H1 (cell line): ENCODE data around the gene GPR15LG. TPM values are rescaled to one million over a fixed set of nuclear protein-coding genes. Genes with fewer than 3 reads are reported as not detected.
A peak's percentile ranks its signal among the peaks of the same experiment; 100 is the strongest.

Source experiments
- CTCF ChIA-PET: fragments of 300-600 bp; sonication (Branson Sonifier 250); formaldehyde crosslinking; loops from one replicate; lab custom pipeline; 2021; ENCODE audit not compliant: partially characterized antibody; lab: Charles Lee
- POLR2A ChIA-PET: fragments of 300-600 bp; sonication (Branson Sonifier 250); formaldehyde crosslinking; loops from one replicate; lab custom pipeline; 2021; ENCODE audit warnings: inconsistent platforms; ENCODE audit not compliant: partially characterized antibody; lab: Charles Lee
- DNase-seq, 2 experiments: peaks; one replicate each; pipeline versions ENCODE4 v3.0.0 to v3.0.0-alpha.2; 2010 to 2022; ENCODE audit warnings: low spot score in 2 of 2, low read depth in 1 of 2, mixed read lengths in 1 of 2
- FAIRE-seq: peaks from 2 replicates; lab custom pipeline; 2011; peaks lifted over from hg19 to GRCh38; lab: Jason Lieb, UNC
- H2AFZ ChIP-seq: 2 replicates; pipeline ENCODE4 v1.8.1; 2012; ENCODE audit warnings: low read length, inconsistent platforms
- H2AK5ac ChIP-seq: 2 replicates; pipeline ENCODE4 v1.6.1; 2013; ENCODE audit warnings: low read depth, low read length
- H2BK120ac ChIP-seq: replicated peaks from 2 replicates; pipeline ENCODE3; 2013; ENCODE audit warnings: low read depth, low read length, inconsistent platforms
- H2BK12ac ChIP-seq: 2 replicates; pipeline ENCODE4 v1.6.1; 2013; ENCODE audit warnings: low read depth, low read length
- H2BK15ac ChIP-seq: 2 replicates; pipeline ENCODE4 v1.6.1; 2013; ENCODE audit warnings: low read length
- H2BK20ac ChIP-seq: 2 replicates; pipeline ENCODE4 v1.6.1; 2013; ENCODE audit warnings: low read length
- H2BK5ac ChIP-seq: 2 replicates; pipeline ENCODE4 v1.6.1; 2013; ENCODE audit warnings: low read depth, low read length
- H3K14ac ChIP-seq: 2 replicates; pipeline ENCODE4 v1.6.1; 2013; ENCODE audit warnings: inconsistent platforms; ENCODE audit not compliant: insufficient read length
- H3K18ac ChIP-seq: 2 replicates; pipeline ENCODE4 v1.6.1; 2013; ENCODE audit warnings: low read length; ENCODE audit errors: extremely low read depth
- H3K23ac ChIP-seq: 2 replicates; pipeline ENCODE4 v1.6.1; 2013; ENCODE audit warnings: inconsistent platforms; ENCODE audit not compliant: insufficient read length
- H3K23me2 ChIP-seq: 2 replicates; pipeline ENCODE4 v1.6.1; 2013; ENCODE audit warnings: low read depth, low read length
- H3K27ac ChIP-seq: 2 replicates; pipeline ENCODE4 v1.6.1; 2011; ENCODE audit warnings: low read depth, low read length, inconsistent platforms
- H3K27me3 ChIP-seq, 4 experiments: replicated peaks in 1 of 4; 1 replicate in 1 of 4; 2 replicates in 3 of 4; pipeline versions ENCODE4 v1.6.1 to v1.8.1; 2011 to 2013; ENCODE audit warnings: low read length in 3 of 4, mild to moderate bottlenecking in 3 of 4, inconsistent platforms in 2 of 4, mixed read lengths in 2 of 4, moderate library complexity in 1 of 4; ENCODE audit not compliant: control insufficient read depth in 3 of 4, insufficient read depth in 3 of 4; ENCODE audit errors: extremely low read depth in 1 of 4
- H3K36me3 ChIP-seq, 4 experiments: 2 replicates each; pipeline versions ENCODE4 v1.6.1 to v1.8.1; 2011 to 2013; ENCODE audit warnings: mild to moderate bottlenecking in 4 of 4, low read length in 3 of 4, moderate library complexity in 2 of 4, control low read depth in 1 of 4, inconsistent platforms in 1 of 4; ENCODE audit not compliant: insufficient read depth in 4 of 4, control insufficient read depth in 2 of 4
- H3K4ac ChIP-seq: replicated peaks from 2 replicates; pipeline ENCODE3; 2013; ENCODE audit warnings: low read length, low read depth, mixed read lengths, inconsistent platforms; ENCODE audit not compliant: insufficient read length
- H3K4me1 ChIP-seq, 4 experiments: replicated peaks in 1 of 4; 1 replicate in 1 of 4; 2 replicates in 3 of 4; pipeline versions ENCODE4 v1.6.1 to v1.8.1; 2011 to 2013; ENCODE audit warnings: low read length in 3 of 4, inconsistent platforms in 2 of 4, mixed read lengths in 1 of 4; ENCODE audit not compliant: insufficient read depth in 4 of 4, control insufficient read depth in 3 of 4
- H3K4me2 ChIP-seq, 2 experiments: 2 replicates each; pipeline versions ENCODE4 v1.6.1 to v1.8.1; 2011 to 2013; ENCODE audit warnings: low read depth in 2 of 2, low read length in 2 of 2, control low read depth in 1 of 2, inconsistent platforms in 1 of 2, mild to moderate bottlenecking in 1 of 2; ENCODE audit not compliant: insufficient read depth in 1 of 2
- H3K4me3 ChIP-seq, 4 experiments: fragments of 200-600, 300-600 bp in 1 of 4; sonication (generic), shearing (Covaris generic), sonication (Bioruptor Twin) in 1 of 4; 2 replicates each; pipeline versions ENCODE4 v1.5.1 to v1.8.1; 2011 to 2016; ENCODE audit warnings: low read length in 4 of 4, low read depth in 3 of 4, control low read depth in 2 of 4, inconsistent platforms in 2 of 4, mild to moderate bottlenecking in 2 of 4, mixed read lengths in 1 of 4, moderate library complexity in 1 of 4; ENCODE audit not compliant: insufficient read depth in 2 of 4; ENCODE audit errors: extremely low read depth in 1 of 4
- H3K56ac ChIP-seq: replicated peaks from 2 replicates; pipeline ENCODE3; 2013; ENCODE audit warnings: low read depth, mild to moderate bottlenecking, mixed read lengths, low read length, inconsistent platforms; ENCODE audit not compliant: insufficient read length
- H3K79me1 ChIP-seq: 2 replicates; pipeline ENCODE4 v1.6.1; 2013; ENCODE audit warnings: low read depth, low read length, control low read depth
- H3K79me2 ChIP-seq, 2 experiments: 2 replicates each; pipeline versions ENCODE4 v1.6.1 to v1.8.1; 2012 to 2013; ENCODE audit warnings: low read length in 2 of 2, mild to moderate bottlenecking in 2 of 2, inconsistent platforms in 1 of 2; ENCODE audit not compliant: insufficient read depth in 2 of 2, control insufficient read depth in 1 of 2
- H3K9ac ChIP-seq, 4 experiments: replicated peaks in 1 of 4; 1 replicate in 1 of 4; 2 replicates in 3 of 4; pipeline versions ENCODE4 v1.6.1 to v1.8.1; 2011 to 2013; ENCODE audit warnings: low read depth in 3 of 4, low read length in 3 of 4, control low read depth in 2 of 4, mild to moderate bottlenecking in 2 of 4, moderate library complexity in 2 of 4, inconsistent platforms in 1 of 4; ENCODE audit errors: extremely low read depth in 1 of 4
- H3K9me3 ChIP-seq, 2 experiments: 2 replicates each; pipeline versions ENCODE4 v1.6.1 to v1.8.1; 2012 to 2013; ENCODE audit warnings: mild to moderate bottlenecking in 2 of 2, moderate library complexity in 2 of 2, control low read depth in 1 of 2, inconsistent platforms in 1 of 2, low read depth in 1 of 2, low read length in 1 of 2, mixed read lengths in 1 of 2; ENCODE audit not compliant: insufficient read depth in 2 of 2
- H4K20me1 ChIP-seq, 2 experiments: replicated peaks in 1 of 2; 2 replicates each; pipeline versions ENCODE3 to v1.8.1; 2011 to 2013; ENCODE audit warnings: inconsistent platforms in 2 of 2, low read length in 2 of 2, mild to moderate bottlenecking in 1 of 2; ENCODE audit not compliant: insufficient read depth in 2 of 2, control insufficient read depth in 1 of 2
- H4K5ac ChIP-seq: 2 replicates; pipeline ENCODE4 v1.6.1; 2013; ENCODE audit warnings: low read length, low read depth, mixed read lengths, inconsistent platforms; ENCODE audit not compliant: insufficient read length
- H4K8ac ChIP-seq: 2 replicates; pipeline ENCODE4 v1.8.0; 2013; ENCODE audit warnings: mild to moderate bottlenecking, moderate library complexity, low read length, inconsistent platforms; ENCODE audit not compliant: insufficient read depth; ENCODE audit errors: extremely low read depth
- H4K91ac ChIP-seq: replicated peaks from 2 replicates; pipeline ENCODE3; 2013; ENCODE audit warnings: low read length, mixed read lengths, inconsistent platforms; ENCODE audit not compliant: insufficient read length
- BACH1 ChIP-seq: IDR thresholded peaks from 2 replicates; pipeline ENCODE4 v1.6.1; 2012; ENCODE audit warnings: low read length, improper control_type of control experiment
- CBX5 ChIP-seq: fragments of 300-800, 300-1000 bp; sonication (generic); IDR thresholded peaks from 2 replicates; pipeline ENCODE4 v1.7.1; 2016; ENCODE audit warnings: antibody characterized with exemption, low read length, low read depth
- SIX5 ChIP-seq: IDR thresholded peaks from 2 replicates; pipeline ENCODE4 v1.6.1; 2011; ENCODE audit warnings: mild to moderate bottlenecking, low read depth, low read length
- TAF1 ChIP-seq: IDR thresholded peaks from 2 replicates; pipeline ENCODE4 v1.6.1; 2011; ENCODE audit warnings: mild to moderate bottlenecking, low read depth, low read length
- TEAD4 ChIP-seq: IDR thresholded peaks from 2 replicates; pipeline ENCODE4 v1.6.1; 2012; ENCODE audit warnings: low read depth, low read length, inconsistent platforms, mixed read lengths
- WGBS, 2 experiments: shearing (Covaris generic) in 1 of 2; methylation state at CpG; one replicate each; pipeline versions ENCODE4 v1.1.6 to v1.1.7; 2013 to 2015; ENCODE audit warnings: low lambda C conversion rate in 2 of 2, mixed read lengths in 2 of 2, inconsistent platforms in 1 of 2, low coverage in 1 of 2, missing lambda C conversion rate in 1 of 2; ENCODE audit not compliant: insufficient replicate concordance in 2 of 2, insufficient coverage in 1 of 2, insufficient read length in 1 of 2; ENCODE audit errors: extremely low coverage in 1 of 2, missing lambda C conversion rate in 1 of 2; 5-methylcytosine and 5-hydroxymethylcytosine counted together
- polyA plus RNA-seq, 7 experiments: library from polyadenylated mRNA; depleted of rRNA in 3 of 7; stranded (reverse) in 5 of 7; unstranded in 2 of 7; fragments of >200 nt in 5 of 7; fragments of 200-250 nt in 2 of 7; gene quantifications; 1 replicate in 5 of 7; 2 replicates in 1 of 7; 4 replicates in 1 of 7; pipeline versions ENCODE4 v1.2.1 to v1.2.3, GENCODE V29; 2011 to 2013; ENCODE audit warnings: missing spikeins in 2 of 7, mixed read lengths in 2 of 7
- total RNA-seq: library from RNA; stranded (reverse); fragmentation: NEBNext Ultra II Directional; extraction: Animal tissue kit (Norgen Biotek cat#: 25700); gene quantifications from 2 replicates; pipeline ENCODE4 v1.2.1, GENCODE V29; 2021

Gene GPR15LG
- total and polyA plus RNA-seq, 2 of the 8 experiments (the other 6 are each of a cell fraction or from before 2014, with no cell fraction given), result not detected

DNA sequence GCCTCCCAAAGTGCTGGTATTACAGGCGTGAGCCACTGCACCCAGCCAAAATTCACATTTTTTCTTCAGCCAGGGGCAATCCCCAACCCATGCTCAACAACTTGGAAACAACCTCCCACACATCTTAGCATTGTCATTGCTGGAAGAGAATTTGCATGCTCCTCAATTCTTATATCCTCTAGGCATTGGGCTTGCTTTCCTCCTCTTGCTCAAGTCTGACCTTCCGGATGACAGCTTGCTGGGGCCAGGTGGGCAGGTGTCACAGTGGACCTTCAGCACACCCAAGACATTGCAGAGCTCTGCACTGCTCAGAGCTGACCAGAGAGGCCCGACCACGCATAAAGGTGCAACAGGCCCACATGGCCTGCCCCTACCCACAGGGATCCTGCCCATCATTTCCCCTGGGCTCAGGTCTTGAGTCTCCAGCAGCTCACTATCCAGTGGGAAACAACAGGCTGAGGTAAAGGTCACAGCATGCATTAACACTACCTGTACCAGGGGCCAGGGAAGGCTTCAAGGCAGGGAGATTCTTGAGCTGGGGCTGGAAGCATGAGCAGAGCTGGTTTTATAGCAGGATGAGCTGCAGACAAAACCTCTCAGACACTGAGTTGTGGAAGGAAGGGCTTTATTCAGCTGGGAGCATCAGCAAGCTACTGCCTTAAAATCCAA, 6.8 kb upstream of the GPR15LG start:
- Histone ChIP-seq H3K14ac (no peak overlapping the region), H3K4me1 (peaks cover 10 to 30% (median 14%) of the 10 kb centered on the region in 4 experiments; a peak in 6 of 7 replicates), H3K27me3 (no peaks in the 10 kb centered on the region), H4K8ac (no peak overlapping the region), H2AK5ac (no peak overlapping the region), H4K91ac (no peak overlapping the region), H3K4ac (no peak overlapping the region), H2BK5ac (no peak overlapping the region), H2BK120ac (no peak overlapping the region), H3K56ac (no peak overlapping the region), H3K4me3 (no peak overlapping the region), H3K79me2 (no peaks in the 10 kb centered on the region), H3K4me2 (no peak overlapping the region), H4K20me1 (no peaks in the 10 kb centered on the region), H2BK12ac (0 out of 2 replicates have a peak overlapping the region, but pooled peaks have one; percentile 27), H3K79me1 (no peaks in the 10 kb centered on the region), H3K36me3 (no peaks in the 10 kb centered on the region), H3K23ac (no peak overlapping the region), H2AFZ (no peak overlapping the region), H3K9ac (no peak overlapping the region; a peak in 1 of 7 replicates), H4K5ac (no peak overlapping the region), H3K27ac (no peak overlapping the region), H3K23me2 (no peaks in the 10 kb centered on the region), H3K18ac (no peak overlapping the region), H2BK15ac (no peak overlapping the region), H2BK20ac (no peak overlapping the region), H3K9me3 (no peaks in the 10 kb centered on the region)
- FAIRE-seq (no peak), DNase-seq (no peak)
- POLR2A ChIA-PET, result no interaction called here
- 89% methylated on average over 4 of the region's 4 CpGs; no CpG with 5 or more reads in 1 of the 2 experiments for WGBS, 2 experiments
- CTCF ChIA-PET, result interaction anchor here (0.8 to 0.9 kb wide), 3 partner anchors 19 to 90 kb away, joined by 3 to 4 read pairs (median 3); no protein-coding TSS in a partner anchor
- no peak for TF ChIP-seq TAF1
- no peak for TF ChIP-seq SIX5
- TF ChIP-seq CBX5, result no peak
- no peak for TF ChIP-seq TEAD4
- no peak for TF ChIP-seq BACH1
